Heart left ventricle (tissue), 16 donors: ENCODE measurements around the gene RAB24. TPM values are rescaled to one million over a fixed set of nuclear protein-coding genes. Genes with fewer than 3 reads are reported as not detected.
A peak's percentile ranks its signal among the peaks of the same experiment; 100 is the strongest.

Source experiments
- ATAC-seq, 4 donors: fragments of 200-7000 bp; cut with Tn5 transposase; one replicate each; pipeline ENCODE4 v1.9.1; 2020 to 2022; ENCODE audit warnings: moderate library complexity in 4 of 4, mild to moderate bottlenecking in 3 of 4, moderate number of reproducible peaks in 1 of 4
- DNase-seq, 5 donors: peaks; one replicate each; pipeline ENCODE4 v3.0.0-alpha.2; 2020
- H3K27ac ChIP-seq, 12 donors: fragments of 200-600 bp; sonication (generic) in 4 of 12; one replicate each; pipeline versions ENCODE4 v1.5.0 to v1.8.0; 2016 to 2022; ENCODE audit warnings: mild to moderate bottlenecking in 2 of 12
- H3K27me3 ChIP-seq, 9 donors: fragments of 200-600 bp; sonication (generic) in 2 of 9; one replicate each; pipeline versions ENCODE4 v1.5.1 to v1.8.0; 2016 to 2022; ENCODE audit warnings: mild to moderate bottlenecking in 3 of 9
- H3K36me3 ChIP-seq, 9 donors: fragments of 200-600 bp; sonication (generic) in 2 of 9; one replicate each; pipeline versions ENCODE4 v1.5.0 to v1.8.0; 2018 to 2022; ENCODE audit warnings: mild to moderate bottlenecking in 2 of 9
- H3K4me1 ChIP-seq, 12 donors: fragments of 200-600 bp; sonication (generic) in 4 of 12; one replicate each; pipeline versions ENCODE4 v1.5.0 to v1.8.0; 2016 to 2022; ENCODE audit warnings: mild to moderate bottlenecking in 3 of 12
- H3K4me3 ChIP-seq, 12 donors: fragments of 200-600 bp; sonication (generic) in 4 of 12; one replicate each; pipeline versions ENCODE4 v1.5.0 to v1.8.0; 2017 to 2022; ENCODE audit warnings: mild to moderate bottlenecking in 9 of 12, moderate library complexity in 4 of 12
- H3K9me3 ChIP-seq, 12 donors: fragments of 200-600 bp; sonication (generic) in 4 of 12; one replicate each; pipeline versions ENCODE4 v1.5.0 to v1.8.0; 2016 to 2022; ENCODE audit warnings: mild to moderate bottlenecking in 1 of 12
- CTCF ChIP-seq, 12 donors: fragments of 200-600 bp; sonication (generic) in 4 of 12; IDR thresholded peaks; one replicate each; pipeline versions ENCODE4 v1.5.0 to v1.8.0; 2018 to 2022; ENCODE audit warnings: antibody characterized with exemption in 12 of 12, mild to moderate bottlenecking in 5 of 12
- POLR2A ChIP-seq, 2 donors: fragments of 450-650 bp; IDR thresholded peaks; one replicate each; pipeline ENCODE4 v1.6.1; 2017; ENCODE audit warnings: antibody characterized with exemption in 2 of 2, mild to moderate bottlenecking in 2 of 2, moderate library complexity in 2 of 2
- WGBS, 4 donors: extraction: QIAGEN DNeasy Blood & Tissue Kit in 2 of 4; methylation state at CpG; one replicate each; pipeline versions ENCODE4 v1.1.5 to v1.1.7; 2013 to 2018; 5-methylcytosine and 5-hydroxymethylcytosine counted together
- intact Hi-C, 10 donors: fragments of 100-400 bp; cut with DNase I; formaldehyde crosslinking; loops; one replicate each; pipeline versions ENCODE4 v1.11.1 to v1.14.2; 2022
- polyA plus RNA-seq, 2 donors: library from polyadenylated mRNA; stranded (reverse); fragments of 200-250 nt; gene quantifications; one replicate each; pipeline ENCODE4 v1.2.3, GENCODE V29; 2013
- total RNA-seq, 9 donors: library from RNA; depleted of rRNA in 2 of 9; stranded (reverse); fragments of >200 nt in 2 of 9; fragmentation: NEBNext Ultra II Directional in 3 of 9; extraction: Animal tissue kit (Norgen Biotek cat#: 25700) in 3 of 9; gene quantifications; one replicate each; pipeline versions ENCODE4 v1.1.0 to v1.2.4, GENCODE V29; 2016 to 2023
- donor health status: ischemic (EF 13 %, LVEDD 7.1; RV severe dilation, severe dysfunction).
- donor health status: healthy with polysubstance abuse.
- donor health status: DM: no; HTN: yes; CAD: no.
- donor health status: DM: no; HTN: no; CAD: no.
- donor health status: ischemic (EF 25% LVEDD 6.9; RV normal size, moderate dysfunction).
- donor health status: ischemic (EF 25% LVEDD 5.7; RV mildly dilated, moderate dysfunction).
- donor health status: healthy.
- donor health status: DM: yes; HTN: yes; CAD: no.
- donor health status: ischemic (EF 35%, LVEDD 5.7; RV mildly dilated, moderate dysfunction).
- donor health status: nonischemic (EF 11% LVEDD 7.7; RV severe dilation, severe dysfunction).
- donor health status: DM: yes; HTN: yes; CAD: no.
- donor health status: PGD.
- donor health status: ischemic (EF 29% LVEDD 5.4; RV normal size, mild dysfunction).
- donor health status: nonischemic (EF 23%, LVEDD 6.1; RV moderate dilation, normal function).

Gene RAB24
- total and polyA plus RNA-seq, 11 donors: 11.6 to 28.3 (median 18.9) TPM

DNA sequence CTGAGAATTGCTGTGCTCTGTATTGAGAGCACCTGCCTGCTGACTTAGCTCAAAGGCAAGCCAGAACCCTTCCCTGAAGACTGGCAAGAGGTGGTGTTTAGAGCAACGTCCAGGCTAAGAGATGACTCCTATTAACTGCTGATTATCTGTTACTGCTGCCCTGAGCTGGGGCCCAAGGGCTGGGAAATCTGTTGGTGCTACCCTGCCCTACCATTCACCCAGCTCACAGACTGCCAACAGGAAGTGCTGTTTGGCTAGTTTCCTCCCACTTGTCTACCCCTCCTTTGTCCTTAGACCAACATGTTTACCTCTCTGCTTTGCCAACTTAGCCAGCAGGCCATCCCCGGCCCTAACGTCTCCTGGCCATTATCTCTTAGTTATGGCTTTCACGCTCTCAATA is 6.9 kb downstream of the RAB24 start:
- Histone ChIP-seq H3K27ac (peak overlapping the region in 6 of 12 donors; percentile 1 to 71 (median 29)), H3K36me3 (peaks cover 0 to 76% (median 48%) of the 10 kb centered on the region in 9 donors), H3K27me3 (no peaks in the 10 kb centered on the region), H3K9me3 (no peaks in the 10 kb centered on the region), H3K4me3 (peak overlapping the region in 1 of 12 donors; percentile 15), H3K4me1 (peaks cover 0 to 55% (median 36%) of the 10 kb centered on the region in 12 donors)
- intact Hi-C loops: loop anchor here in 3 of 10 donors (5.0 to 10.0 kb wide), 2 partner anchors 182 to 184 kb away; no protein-coding TSS in a partner anchor
- WGBS, 4 donors: 23 to 31% (median 24%) methylated on average over 4 of the region's 4 CpGs
- DNase-seq (no peak), ATAC-seq (peak in 2 of 4 donors; percentile 16 to 33)
- TF ChIP-seq CTCF (IDR thresholded peaks at IDR 0.05): no peak
- TF ChIP-seq POLR2A (IDR thresholded peaks at IDR 0.05): no peak

DNA sequence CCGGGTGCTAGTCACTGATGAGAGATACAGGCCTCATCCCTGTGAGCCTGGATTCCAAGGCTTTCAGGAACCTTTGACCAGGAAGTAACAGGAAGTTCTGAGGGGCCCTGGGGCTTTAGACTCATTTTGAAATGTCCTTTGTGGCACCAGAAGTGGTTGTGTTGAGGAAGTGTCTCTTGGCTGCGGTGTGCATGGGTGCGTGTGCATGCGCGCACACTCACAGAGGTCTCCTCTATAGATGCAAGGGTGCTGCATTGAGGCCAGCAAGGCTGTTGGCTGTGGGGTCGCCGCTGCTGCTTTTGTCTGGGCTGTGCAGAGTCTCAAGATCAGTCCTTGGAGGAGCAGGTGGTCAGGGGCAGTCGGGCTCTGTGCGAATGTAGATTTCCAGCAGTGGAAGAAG is 7.6 kb downstream of the RAB24 start:
- Histone ChIP-seq H3K27ac (peak overlapping the region in 3 of 12 donors; percentile 18 to 71 (median 52)), H3K27me3 (no peaks in the 10 kb centered on the region)

GRCh38 chr5:177294632-177295031 is 8.9 kb downstream of the RAB24 start:
- TF ChIP-seq CTCF (IDR thresholded peaks at IDR 0.05) (no peak), POLR2A (IDR thresholded peaks at IDR 0.05) (no peak)
- Histone ChIP-seq H3K9me3 (no peaks in the 10 kb centered on the region), H3K27me3 (no peaks in the 10 kb centered on the region), H3K4me1 (peaks cover 0 to 35% (median 17%) of the 10 kb centered on the region in 12 donors), H3K36me3 (peaks cover 0 to 89% (median 66%) of the 10 kb centered on the region in 9 donors), H3K27ac (peak overlapping the region in 1 of 12 donors; percentile 71), H3K4me3 (no peak overlapping the region)
- peak in 3 of 4 donors; percentile 27 to 74 (median 60) for ATAC-seq
- WGBS, 4 donors: 42 to 79% (median 58%) methylated on average over 3 of the region's 3 CpGs
- intact Hi-C loops: loop anchor here in 3 of 10 donors (5.0 to 10.0 kb wide), 2 partner anchors 180 to 182 kb away; no protein-coding TSS in a partner anchor
- peak in 2 of 5 donors; percentile 45 to 62 for DNase-seq

More for the DNA sequence above, 7.6 kb downstream of the RAB24 start:
- Histone ChIP-seq H3K9me3 (no peaks in the 10 kb centered on the region), H3K4me3 (no peak overlapping the region), H3K4me1 (peaks cover 0 to 48% (median 29%) of the 10 kb centered on the region in 12 donors), H3K36me3 (peaks cover 0 to 76% (median 55%) of the 10 kb centered on the region in 9 donors)
- TF ChIP-seq CTCF (IDR thresholded peaks at IDR 0.05) (no peak), POLR2A (IDR thresholded peaks at IDR 0.05) (no peak)
- ATAC-seq (peak in 1 of 4 donors; percentile 5), DNase-seq (no peak)
- intact Hi-C loops: loop anchor here in 3 of 10 donors (5.0 to 10.0 kb wide), 2 partner anchors 181 to 184 kb away; no protein-coding TSS in a partner anchor
- 77 to 93% (median 80%) methylated on average over 8 to 9 of the region's 9 CpGs for WGBS, 4 donors

GRCh38 chr5:177293819-177294581 is 9.5 kb downstream of the RAB24 start:
- Histone ChIP-seq H3K27ac (no peak overlapping the region), H3K4me1 (peaks cover 0 to 33% (median 16%) of the 10 kb centered on the region in 12 donors), H3K27me3 (no peaks in the 10 kb centered on the region), H3K9me3 (no peaks in the 10 kb centered on the region), H3K36me3 (peaks cover 0 to 91% (median 73%) of the 10 kb centered on the region in 9 donors), H3K4me3 (no peak overlapping the region)
- TF ChIP-seq CTCF (IDR thresholded peaks at IDR 0.05): no peak
- TF ChIP-seq POLR2A (IDR thresholded peaks at IDR 0.05): no peak
- ATAC-seq (peak in 1 of 4 donors; percentile 3), DNase-seq (no peak)
- intact Hi-C loops: loop anchor here in 2 of 10 donors (10.0 kb wide), 1 partner anchor 179 kb away; no protein-coding TSS in a partner anchor
- 88 to 91% (median 90%) methylated on average over 10 to 12 of the region's 12 CpGs for WGBS, 4 donors
